ENCODE data around the gene USP24. TPM values are rescaled to one million over a fixed set of nuclear protein-coding genes. Genes with fewer than 3 reads are reported as not detected.

The USP24 gene
- total RNA-seq, 4 donors from 2014 or later, result 21.8 to 47.1 (median 28.1) TPM

DNA sequence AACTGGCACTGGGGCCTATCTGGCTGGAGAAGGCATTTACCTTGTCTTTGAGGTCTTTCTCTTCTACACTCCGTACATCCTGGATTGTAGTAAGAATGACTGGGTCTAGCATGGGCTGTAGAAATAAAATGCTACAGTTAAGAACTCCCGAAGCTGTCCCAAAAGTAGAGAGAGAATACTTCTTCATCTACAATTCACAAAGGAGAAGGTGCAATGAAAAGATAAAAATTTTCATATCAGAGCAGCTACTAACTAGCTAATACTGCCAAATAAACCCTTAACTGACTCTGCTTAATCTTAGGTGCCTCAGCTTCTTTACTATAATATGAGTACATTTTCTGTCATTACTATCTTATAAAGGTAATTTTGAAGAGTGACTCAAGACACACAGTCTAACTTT, 55.6 kb downstream of the USP24 start:
- Histone ChIP-seq H3K27me3 (no peaks in the 10 kb centered on the region), H3K36me3 (peaks cover 0 to 94% (median 9%) of the 10 kb centered on the region in 3 donors), H3K4me1 (no peaks in the 10 kb centered on the region), H3K27ac (no peak overlapping the region), H3K9me3 (no peaks in the 10 kb centered on the region), H3K4me3 (no peak overlapping the region)
- DNase-seq, result no peak
- intact Hi-C loops (cut with DNase I), result no loop called here
- 84 to 95% methylated on average over 2 of the region's 2 CpGs for WGBS, 2 donors
- TF ChIP-seq, protein P1, sequence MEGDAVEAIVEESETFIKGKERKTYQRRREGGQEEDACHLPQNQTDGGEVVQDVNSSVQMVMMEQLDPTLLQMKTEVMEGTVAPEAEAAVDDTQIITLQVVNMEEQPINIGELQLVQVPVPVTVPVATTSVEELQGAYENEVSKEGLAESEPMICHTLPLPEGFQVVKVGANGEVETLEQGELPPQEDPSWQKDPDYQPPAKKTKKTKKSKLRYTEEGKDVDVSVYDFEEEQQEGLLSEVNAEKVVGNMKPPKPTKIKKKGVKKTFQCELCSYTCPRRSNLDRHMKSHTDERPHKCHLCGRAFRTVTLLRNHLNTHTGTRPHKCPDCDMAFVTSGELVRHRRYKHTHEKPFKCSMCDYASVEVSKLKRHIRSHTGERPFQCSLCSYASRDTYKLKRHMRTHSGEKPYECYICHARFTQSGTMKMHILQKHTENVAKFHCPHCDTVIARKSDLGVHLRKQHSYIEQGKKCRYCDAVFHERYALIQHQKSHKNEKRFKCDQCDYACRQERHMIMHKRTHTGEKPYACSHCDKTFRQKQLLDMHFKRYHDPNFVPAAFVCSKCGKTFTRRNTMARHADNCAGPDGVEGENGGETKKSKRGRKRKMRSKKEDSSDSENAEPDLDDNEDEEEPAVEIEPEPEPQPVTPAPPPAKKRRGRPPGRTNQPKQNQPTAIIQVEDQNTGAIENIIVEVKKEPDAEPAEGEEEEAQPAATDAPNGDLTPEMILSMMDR (IDR thresholded peaks at IDR 0.05), result no peak
- no peak for TF ChIP-seq POLR2A (IDR thresholded peaks at IDR 0.05)

DNA sequence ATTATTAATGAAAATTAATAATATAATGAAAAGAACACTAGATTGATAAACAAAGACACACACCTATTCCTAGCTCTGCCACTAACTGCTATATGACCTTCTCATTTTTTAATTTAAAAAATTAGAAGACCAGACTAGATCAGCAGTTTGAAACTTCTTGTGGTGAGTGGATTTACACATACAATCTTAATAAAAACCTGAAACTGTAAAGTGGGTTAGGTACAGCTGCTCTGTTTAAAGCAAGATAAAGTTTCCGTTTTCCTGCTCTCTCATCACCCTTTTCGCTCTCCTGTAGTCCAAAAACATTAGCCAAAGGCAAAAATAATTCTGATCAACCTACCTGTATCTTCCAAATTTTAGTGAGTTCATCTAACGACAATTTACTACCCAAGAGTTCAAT, 58.6 kb downstream of the USP24 start:
- intact Hi-C loops (cut with DNase I), result no loop called here
- no peaks in the 10 kb centered on the region for H3K4me1 ChIP-seq
- no peaks in the 10 kb centered on the region for H3K27me3 ChIP-seq
- no peak overlapping the region for H3K4me3 ChIP-seq
- TF ChIP-seq, protein P1 (IDR thresholded peaks at IDR 0.05), result no peak
- TF ChIP-seq POLR2A (IDR thresholded peaks at IDR 0.05), result no peak
- no peaks in the 10 kb centered on the region for H3K9me3 ChIP-seq
- 87 to 90% methylated on average over 3 of the region's 3 CpGs for WGBS, 2 donors
- no peak for DNase-seq
- peaks cover 6 to 100% (median 17%) of the 10 kb centered on the region in 3 donors for H3K36me3 ChIP-seq
- H3K27ac ChIP-seq, result no peak overlapping the region

DNA sequence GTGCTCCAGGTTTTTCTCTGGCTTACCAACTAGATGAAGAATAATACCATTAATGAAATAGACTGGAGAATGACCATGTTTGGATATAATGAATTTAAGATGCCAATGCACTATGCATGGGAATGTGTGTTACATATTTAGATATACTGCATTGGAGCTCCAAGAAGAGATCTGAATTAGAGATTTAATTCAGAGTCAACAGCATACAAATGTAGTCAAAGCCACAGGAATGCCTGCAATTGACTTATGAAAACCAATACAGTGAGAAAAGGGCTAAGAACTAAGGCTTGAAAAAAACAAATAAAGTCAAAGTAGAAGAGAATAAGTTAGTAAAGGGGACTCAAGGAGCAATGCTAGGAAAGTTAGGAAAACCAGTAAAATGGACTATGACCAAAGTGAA, 59.1 kb downstream of the USP24 start:
- H3K36me3 ChIP-seq, result peaks cover 6 to 100% (median 17%) of the 10 kb centered on the region in 3 donors

DNA sequence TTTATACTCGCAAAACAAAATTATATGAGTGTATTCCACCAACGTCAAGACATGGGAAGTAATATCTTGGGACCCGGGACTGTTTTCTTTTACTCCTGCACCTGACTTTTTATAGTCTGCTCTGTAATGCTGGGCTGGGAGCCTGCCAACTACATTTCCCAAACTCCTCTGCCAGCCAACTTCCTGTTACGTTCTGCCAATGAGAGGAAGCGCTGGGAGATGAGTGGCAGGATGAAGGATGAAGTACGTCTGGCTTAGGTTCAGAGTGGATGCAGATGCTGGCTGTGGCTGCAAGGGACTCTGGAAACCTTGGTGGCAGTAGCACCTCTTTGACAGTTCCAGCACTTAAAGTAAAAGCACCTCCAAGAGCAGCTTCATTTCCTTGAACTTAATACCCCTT, 59.6 kb downstream of the USP24 start:
- no peak for DNase-seq
- TF ChIP-seq, protein P1 (IDR thresholded peaks at IDR 0.05), result no peak
- no peak for TF ChIP-seq POLR2A (IDR thresholded peaks at IDR 0.05)
- H3K27me3 ChIP-seq, result no peaks in the 10 kb centered on the region
- H3K9me3 ChIP-seq, result no peaks in the 10 kb centered on the region
- H3K4me1 ChIP-seq, result no peaks in the 10 kb centered on the region
- 67 to 82% methylated on average over 6 of the region's 6 CpGs for WGBS, 2 donors
- intact Hi-C loops (cut with DNase I), result no loop called here
- H3K4me3 ChIP-seq, result no peak overlapping the region
- H3K27ac ChIP-seq, result no peak overlapping the region
- H3K36me3 ChIP-seq, result peaks cover 6 to 95% (median 17%) of the 10 kb centered on the region in 3 donors

More for the DNA sequence above, 59.1 kb downstream of the USP24 start:
- Histone ChIP-seq H3K4me3 (no peak overlapping the region), H3K4me1 (no peaks in the 10 kb centered on the region), H3K27ac (no peak overlapping the region), H3K27me3 (no peaks in the 10 kb centered on the region), H3K9me3 (no peaks in the 10 kb centered on the region)
- intact Hi-C loops (cut with DNase I), result no loop called here
- no peak for TF ChIP-seq POLR2A (IDR thresholded peaks at IDR 0.05)
- TF ChIP-seq, protein P1 (IDR thresholded peaks at IDR 0.05), result no peak
- no peak for DNase-seq

DNA sequence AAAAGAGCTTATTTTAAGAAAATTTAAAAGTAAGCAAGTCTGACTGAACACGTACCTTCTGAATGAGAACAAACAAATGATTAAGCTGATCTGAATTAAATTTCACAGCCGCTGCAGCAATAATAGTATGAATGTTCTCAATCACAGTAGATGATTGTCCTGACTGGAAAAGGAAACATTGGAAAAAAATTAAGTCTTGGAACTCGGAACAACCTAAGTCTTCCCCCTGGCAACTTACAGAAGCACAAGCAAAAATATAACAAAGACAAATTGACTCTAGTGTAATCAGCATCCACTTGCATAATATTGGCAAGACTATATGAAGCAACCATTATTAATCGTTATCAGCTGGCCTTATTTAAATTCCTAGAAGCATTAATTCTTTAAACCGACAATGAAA, 60.5 kb downstream of the USP24 start:
- Histone ChIP-seq H3K9me3 (no peaks in the 10 kb centered on the region), H3K4me3 (no peak overlapping the region), H3K27ac (no peak overlapping the region), H3K36me3 (peaks cover 6 to 94% (median 12%) of the 10 kb centered on the region in 3 donors), H3K27me3 (no peaks in the 10 kb centered on the region), H3K4me1 (no peaks in the 10 kb centered on the region)
- TF ChIP-seq POLR2A (IDR thresholded peaks at IDR 0.05), result no peak
- TF ChIP-seq, protein P1 (IDR thresholded peaks at IDR 0.05), result no peak
- WGBS, 2 donors, result 88% methylated on average over 5 of the region's 5 CpGs
- no peak for DNase-seq
- intact Hi-C loops (cut with DNase I), result no loop called here

Measured in esophagus squamous epithelium (tissue), 5 donors.